ENCODE data around the gene OXGR1. TPM values are rescaled to one million over a fixed set of nuclear protein-coding genes. Genes with fewer than 3 reads are reported as not detected.

Gene OXGR1
- polyA plus RNA-seq, 2 of the 4 experiments (the other 2 are of a cell fraction): not detected

GRCh38 chr13:96992633-96993032 lies 1.6 kb downstream of the OXGR1 start (continued):
- TF ChIP-seq ZNF302 (CRISPR knock-in tag; IDR thresholded peaks at IDR 0.05) (no peak), NR3C1 (IDR thresholded peaks at IDR 0.05) (no peak), MAFK (IDR thresholded peaks at IDR 0.05; ENCODE audit: partially characterized antibody) (no peak), FOSL2 (IDR thresholded peaks at IDR 0.05) (no peak), FOSL2 (CRISPR knock-in tag; IDR thresholded peaks at IDR 0.05) (no peak), KDM1A (IDR thresholded peaks at IDR 0.05; ENCODE audit: low read depth) (no peak), CBX8 (IDR thresholded peaks at IDR 0.05) (no peak)

DNA sequence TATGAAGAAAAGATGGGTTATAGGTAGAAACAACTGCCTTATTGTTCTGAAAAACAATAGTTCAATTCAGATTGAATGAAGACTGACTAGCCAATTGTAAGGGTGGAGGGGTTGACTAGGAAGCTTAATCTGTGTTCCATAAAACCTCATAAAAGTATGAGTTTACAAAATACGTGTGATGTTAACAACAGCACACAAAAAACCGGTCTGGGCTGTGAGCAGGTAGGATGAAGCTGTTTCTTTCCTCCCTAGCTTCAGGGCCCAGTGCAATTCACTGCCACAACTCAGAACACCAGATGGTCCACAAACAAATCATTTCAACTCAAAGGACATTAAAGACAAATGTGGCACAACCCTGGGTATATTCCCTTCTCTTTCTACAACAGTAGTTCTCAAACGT lies 3.2 kb downstream of the OXGR1 start:
- H3K4me2 ChIP-seq: no peak overlapping the region
- WGBS (ENCODE audit: missing lambda C conversion rate): 1% methylated on average over 3 of the region's 3 CpGs
- no peak overlapping the region for H3K27ac ChIP-seq
- POLR2A ChIA-PET: no interaction called here
- CTCF ChIA-PET: interaction anchor here (0.7 to 1.2 kb wide), 5 partner anchors 15 to 33 kb away, joined by 3 read pairs; no protein-coding TSS in a partner anchor
- FAIRE-seq (no peak), DNase-seq (ENCODE audit: low read depth in 1 of 2, low spot score in 1 of 2) (no peak), ATAC-seq (no peak)
- peaks cover 5% of the 10 kb centered on the region; the same call in 1 of the 3 replicates for H3K4me1 ChIP-seq
- H3K4me3 ChIP-seq: no peak overlapping the region
- no peaks in the 10 kb centered on the region for H3K9me3 ChIP-seq
- TF ChIP-seq, protein P1, sequence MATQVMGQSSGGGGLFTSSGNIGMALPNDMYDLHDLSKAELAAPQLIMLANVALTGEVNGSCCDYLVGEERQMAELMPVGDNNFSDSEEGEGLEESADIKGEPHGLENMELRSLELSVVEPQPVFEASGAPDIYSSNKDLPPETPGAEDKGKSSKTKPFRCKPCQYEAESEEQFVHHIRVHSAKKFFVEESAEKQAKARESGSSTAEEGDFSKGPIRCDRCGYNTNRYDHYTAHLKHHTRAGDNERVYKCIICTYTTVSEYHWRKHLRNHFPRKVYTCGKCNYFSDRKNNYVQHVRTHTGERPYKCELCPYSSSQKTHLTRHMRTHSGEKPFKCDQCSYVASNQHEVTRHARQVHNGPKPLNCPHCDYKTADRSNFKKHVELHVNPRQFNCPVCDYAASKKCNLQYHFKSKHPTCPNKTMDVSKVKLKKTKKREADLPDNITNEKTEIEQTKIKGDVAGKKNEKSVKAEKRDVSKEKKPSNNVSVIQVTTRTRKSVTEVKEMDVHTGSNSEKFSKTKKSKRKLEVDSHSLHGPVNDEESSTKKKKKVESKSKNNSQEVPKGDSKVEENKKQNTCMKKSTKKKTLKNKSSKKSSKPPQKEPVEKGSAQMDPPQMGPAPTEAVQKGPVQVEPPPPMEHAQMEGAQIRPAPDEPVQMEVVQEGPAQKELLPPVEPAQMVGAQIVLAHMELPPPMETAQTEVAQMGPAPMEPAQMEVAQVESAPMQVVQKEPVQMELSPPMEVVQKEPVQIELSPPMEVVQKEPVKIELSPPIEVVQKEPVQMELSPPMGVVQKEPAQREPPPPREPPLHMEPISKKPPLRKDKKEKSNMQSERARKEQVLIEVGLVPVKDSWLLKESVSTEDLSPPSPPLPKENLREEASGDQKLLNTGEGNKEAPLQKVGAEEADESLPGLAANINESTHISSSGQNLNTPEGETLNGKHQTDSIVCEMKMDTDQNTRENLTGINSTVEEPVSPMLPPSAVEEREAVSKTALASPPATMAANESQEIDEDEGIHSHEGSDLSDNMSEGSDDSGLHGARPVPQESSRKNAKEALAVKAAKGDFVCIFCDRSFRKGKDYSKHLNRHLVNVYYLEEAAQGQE (IDR thresholded peaks at IDR 0.05): no peak
- TF ChIP-seq RARB (CRISPR knock-in tag; IDR thresholded peaks at IDR 0.05) (no peak), JUN (IDR thresholded peaks at IDR 0.05) (no peak), HES2 (IDR thresholded peaks at IDR 0.05) (no peak), FOXS1 (CRISPR knock-in tag; IDR thresholded peaks at IDR 0.05) (no peak), MAZ (IDR thresholded peaks at IDR 0.05; ENCODE audit: borderline replicate concordance, low read depth, low read length) (no peak), EHMT2 (IDR thresholded peaks at IDR 0.05; ENCODE audit: low read depth) (no peak)
- TF ChIP-seq, protein P2, sequence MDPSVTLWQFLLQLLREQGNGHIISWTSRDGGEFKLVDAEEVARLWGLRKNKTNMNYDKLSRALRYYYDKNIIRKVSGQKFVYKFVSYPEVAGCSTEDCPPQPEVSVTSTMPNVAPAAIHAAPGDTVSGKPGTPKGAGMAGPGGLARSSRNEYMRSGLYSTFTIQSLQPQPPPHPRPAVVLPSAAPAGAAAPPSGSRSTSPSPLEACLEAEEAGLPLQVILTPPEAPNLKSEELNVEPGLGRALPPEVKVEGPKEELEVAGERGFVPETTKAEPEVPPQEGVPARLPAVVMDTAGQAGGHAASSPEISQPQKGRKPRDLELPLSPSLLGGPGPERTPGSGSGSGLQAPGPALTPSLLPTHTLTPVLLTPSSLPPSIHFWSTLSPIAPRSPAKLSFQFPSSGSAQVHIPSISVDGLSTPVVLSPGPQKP (IDR thresholded peaks at IDR 0.05; ENCODE audit: low read depth, low read length): no peak

DNA sequence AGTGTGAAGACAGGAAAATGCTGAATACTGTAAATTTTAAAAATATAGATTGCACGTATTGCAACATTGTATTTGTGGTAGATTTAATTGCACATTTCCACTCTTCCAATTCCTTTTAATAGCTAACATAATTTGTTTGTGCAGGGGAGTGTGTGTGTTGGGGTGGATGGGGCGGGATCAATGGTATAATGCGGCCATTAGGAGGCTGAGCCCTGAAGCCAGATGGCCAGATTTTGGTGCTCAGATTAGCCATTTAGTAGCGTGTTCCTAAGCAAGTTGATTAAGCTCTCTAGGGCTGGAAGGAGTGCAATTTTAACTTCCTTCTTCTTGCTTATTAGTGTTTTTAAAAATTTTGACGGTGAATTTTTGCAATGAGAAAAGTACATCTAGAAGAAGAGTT lies 5.8 kb downstream of the OXGR1 start:
- FAIRE-seq: no peak
- Histone ChIP-seq H3K4me1 (no peaks in the 10 kb centered on the region), H3K4me2 (no peak overlapping the region), H3K9me3 (no peaks in the 10 kb centered on the region), H3K4me3 (no peak overlapping the region), H3K27ac (no peak overlapping the region)
- POLR2A ChIA-PET: no interaction called here
- CTCF ChIA-PET: interaction anchor here (1.0 kb wide), 1 partner anchor 30 kb away, joined by 3 read pairs; no protein-coding TSS in a partner anchor
- no peak for DNase-seq (ENCODE audit: low read depth in 1 of 2, low spot score in 1 of 2)
- TF ChIP-seq RCOR1 (IDR thresholded peaks at IDR 0.05; ENCODE audit: low read depth, low read length) (no peak), POLR2A (IDR thresholded peaks at IDR 0.05; ENCODE audit: low read length) (no peak), ESRRA (IDR thresholded peaks at IDR 0.05; ENCODE audit: borderline replicate concordance, low read length) (no peak), FOXS1 (CRISPR knock-in tag; IDR thresholded peaks at IDR 0.05) (no peak)
- TF ChIP-seq, protein P3, sequence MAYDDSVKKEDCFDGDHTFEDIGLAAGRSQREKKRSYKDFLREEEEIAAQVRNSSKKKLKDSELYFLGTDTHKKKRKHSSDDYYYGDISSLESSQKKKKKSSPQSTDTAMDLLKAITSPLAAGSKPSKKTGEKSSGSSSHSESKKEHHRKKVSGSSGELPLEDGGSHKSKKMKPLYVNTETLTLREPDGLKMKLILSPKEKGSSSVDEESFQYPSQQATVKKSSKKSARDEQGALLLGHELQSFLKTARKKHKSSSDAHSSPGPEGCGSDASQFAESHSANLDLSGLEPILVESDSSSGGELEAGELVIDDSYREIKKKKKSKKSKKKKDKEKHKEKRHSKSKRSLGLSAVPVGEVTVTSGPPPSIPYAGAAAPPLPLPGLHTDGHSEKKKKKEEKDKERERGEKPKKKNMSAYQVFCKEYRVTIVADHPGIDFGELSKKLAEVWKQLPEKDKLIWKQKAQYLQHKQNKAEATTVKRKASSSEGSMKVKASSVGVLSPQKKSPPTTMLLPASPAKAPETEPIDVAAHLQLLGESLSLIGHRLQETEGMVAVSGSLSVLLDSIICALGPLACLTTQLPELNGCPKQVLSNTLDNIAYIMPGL (CRISPR knock-in tag; IDR thresholded peaks at IDR 0.05; ENCODE audit: borderline replicate concordance): no peak
- no peak for ATAC-seq
- 33% methylated on average over 5 of the region's 5 CpGs for WGBS (ENCODE audit: missing lambda C conversion rate)

Data from A549 (cell line).